ENCODE results near the gene EIF5A. TPM values are rescaled to one million over a fixed set of nuclear protein-coding genes. Genes with fewer than 3 reads are reported as not detected.

The EIF5A gene
- polyA plus RNA-seq, 1 donor (not counting 4 experiments of a cell fraction or from before 2014, with no cell fraction given), result 948 TPM

- no peaks in the 10 kb centered on the region for H4K20me1 ChIP-seq (ENCODE audit: control insufficient read depth, extremely low read depth, insufficient read depth, low read length)
- TF ChIP-seq CTCF (optimal IDR thresholded peaks at IDR 0.05 in 1 of 3, IDR thresholded peaks at IDR 0.05 in 1 of 3, conservative IDR thresholded peaks at IDR 0.05 in 1 of 3; ENCODE audit: extremely low read depth in 1 of 3, insufficient read depth in 2 of 3, low read length in 3 of 3) (no peak), EZH2 (IDR thresholded peaks at IDR 0.05; ENCODE audit: low read length) (no peak)
- peaks cover 12% of the 10 kb centered on the region for H3K4me1 ChIP-seq (ENCODE audit: control insufficient read depth, extremely low read depth, insufficient read depth, low read length)
- no peaks in the 10 kb centered on the region for H3K9me3 ChIP-seq (ENCODE audit: control insufficient read depth, low read depth, low read length)
- DNase-seq (ENCODE audit: low read depth, low spot score), result no peak
- no peaks in the 10 kb centered on the region for H3K27me3 ChIP-seq (ENCODE audit: control insufficient read depth, extremely low read depth, insufficient read depth, low read length)
- H3K9me1 ChIP-seq (ENCODE audit: control insufficient read depth, extremely low read depth, insufficient read depth, low read length), result no peaks in the 10 kb centered on the region
- H3K79me2 ChIP-seq (ENCODE audit: control insufficient read depth, insufficient read depth, low read length), result no peaks in the 10 kb centered on the region
- H3K27ac ChIP-seq (ENCODE audit: control insufficient read depth, insufficient read depth, low read length), result no peak overlapping the region
- dilution Hi-C loops (cut with MboI; ENCODE audit: extremely low pct_ligation_motif_present, low sequenced_read_pairs), result no loop called here
- H3K9ac ChIP-seq (ENCODE audit: control insufficient read depth, extremely low read depth, insufficient read depth, low read length), result no peak overlapping the region
- peak overlapping the region; percentile 51 for H3K4me2 ChIP-seq (ENCODE audit: control insufficient read depth, extremely low read depth, insufficient read depth, low read depth, low read length)
- no peaks in the 10 kb centered on the region for H3K36me3 ChIP-seq (ENCODE audit: control insufficient read depth in 2 of 2, extremely low read depth in 1 of 2, insufficient read depth in 2 of 2, low read length in 2 of 2)
- peak; percentile 91 for FAIRE-seq
- H3K4me3 ChIP-seq (ENCODE audit: control insufficient read depth in 2 of 3, extremely low read depth in 1 of 3, insufficient read depth in 2 of 3, low read depth in 1 of 3, low read length in 3 of 3), result no peak overlapping the region
- peak overlapping the region; percentile 69 for H2AFZ ChIP-seq (ENCODE audit: control insufficient read depth, low read length)
Measured at GRCh38 chr17:7361906-7362305, 54.5 kb downstream of the EIF5A start.

Small RNAs within 50 kb of the gene (small RNA-seq; reads per million reads assigned to genes)
- gene AC026954.2 (ENCODE audit: insufficient read length in 3 of 3, low read depth in 3 of 3, low replicate concordance in 1 of 3) (0 reads per million in 3 experiments), gene RF00019 (ENCODE audit: insufficient read length in 3 of 3, low read depth in 3 of 3, low replicate concordance in 1 of 3) (0 reads per million in 3 experiments)

Other genes with a start within 250 kb of the EIF5A start
- gene CLEC10A, start 227.4 kb upstream of the EIF5A start, polyA plus RNA-seq, result not detected in 3 replicates
- gene ASGR2, start 192.8 kb upstream of the EIF5A start, polyA plus RNA-seq, result not detected in 3 replicates
- 0.12 to 0.22 TPM (median 0.18 TPM) in 3 replicates for gene ASGR1, start 128.3 kb upstream of the EIF5A start, polyA plus RNA-seq
- gene DLG4, start 87.8 kb upstream of the EIF5A start, polyA plus RNA-seq, result 4.5 to 7.2 TPM (median 5.5 TPM) in 3 replicates
- gene ACADVL, start 87.7 kb upstream of the EIF5A start, polyA plus RNA-seq, result 300 to 633 TPM (median 301 TPM) in 3 replicates
- gene DVL2, start 73.1 kb upstream of the EIF5A start, polyA plus RNA-seq, result 3.7 to 6.3 TPM (median 4.7 TPM) in 3 replicates
- gene PHF23, start 68.2 kb upstream of the EIF5A start, polyA plus RNA-seq, result 52.8 to 61.6 TPM (median 55.3 TPM) in 3 replicates
- 271 to 416 TPM (median 391 TPM) in 3 replicates for gene GABARAP, start 65.2 kb upstream of the EIF5A start, polyA plus RNA-seq
- 60.8 to 143 TPM (median 66.2 TPM) in 3 replicates for gene CTDNEP1, start 55.9 kb upstream of the EIF5A start, polyA plus RNA-seq
- 19.4 to 24.9 TPM (median 21.4 TPM) in 3 replicates for gene ELP5, start 55.4 kb upstream of the EIF5A start, polyA plus RNA-seq
- 6.3 to 9.0 TPM (median 6.8 TPM) in 3 replicates for gene CLDN7, start 45.1 kb upstream of the EIF5A start, polyA plus RNA-seq
- gene SLC2A4, start 25.9 kb upstream of the EIF5A start, polyA plus RNA-seq, result 0.05 TPM in 1 of 3 replicates, not detected in the others
- gene YBX2, start 13.0 kb upstream of the EIF5A start, polyA plus RNA-seq, result 0.01 to 0.05 TPM (median 0.05 TPM) in 3 replicates
- gene GPS2, start 7.7 kb downstream of the EIF5A start, polyA plus RNA-seq, result 20.7 to 54.1 TPM (median 24.7 TPM) in 3 replicates
- 11.3 to 18.9 TPM (median 13.5 TPM) in 3 replicates for gene NEURL4, start 21.7 kb downstream of the EIF5A start, polyA plus RNA-seq
- gene ACAP1, start 28.9 kb downstream of the EIF5A start, polyA plus RNA-seq, result 0.33 to 3.1 TPM (median 1.7 TPM) in 3 replicates
- gene KCTD11, start 44.5 kb downstream of the EIF5A start, polyA plus RNA-seq, result 17.5 to 33.7 TPM (median 18.5 TPM) in 3 replicates
- not detected in 3 replicates for gene TMEM95, start 47.5 kb downstream of the EIF5A start, polyA plus RNA-seq
- 10.6 to 15.8 TPM (median 12.1 TPM) in 3 replicates for gene TNK1, start 73.5 kb downstream of the EIF5A start, polyA plus RNA-seq
- 30.5 to 82.8 TPM (median 36.9 TPM) in 3 replicates for gene PLSCR3, start 86.9 kb downstream of the EIF5A start, polyA plus RNA-seq
- 68.1 to 131 TPM (median 90.1 TPM) in 3 replicates for gene TMEM256, start 96.5 kb downstream of the EIF5A start, polyA plus RNA-seq
- 2.5 to 4.9 TPM (median 4.8 TPM) in 3 replicates for gene NLGN2, start 100.2 kb downstream of the EIF5A start, polyA plus RNA-seq
- not detected in 3 replicates for gene SPEM1, start 112.7 kb downstream of the EIF5A start, polyA plus RNA-seq
- gene SPEM2, start 118.0 kb downstream of the EIF5A start, polyA plus RNA-seq, result not detected in 3 replicates
- gene SPEM3, start 121.2 kb downstream of the EIF5A start, polyA plus RNA-seq, result not detected in 3 replicates
- 6.8 to 10.0 TPM (median 9.1 TPM) in 3 replicates for gene TMEM102, start 127.8 kb downstream of the EIF5A start, polyA plus RNA-seq
- 27.4 to 46.9 TPM (median 30.4 TPM) in 3 replicates for gene FGF11, start 131.9 kb downstream of the EIF5A start, polyA plus RNA-seq
- gene CHRNB1, start 137.4 kb downstream of the EIF5A start, polyA plus RNA-seq, result 13.1 to 51.3 TPM (median 22.0 TPM) in 3 replicates
- 20.9 to 23.9 TPM (median 21.8 TPM) in 3 replicates for gene ZBTB4, start 172.0 kb downstream of the EIF5A start, polyA plus RNA-seq
- not detected in 3 replicates for gene SLC35G6, start 173.8 kb downstream of the EIF5A start, polyA plus RNA-seq
- 8.3 to 24.3 TPM (median 17.5 TPM) in 3 replicates for gene POLR2A, start 176.7 kb downstream of the EIF5A start, polyA plus RNA-seq
- 0.39 to 1.5 TPM (median 1.0 TPM) in 3 replicates for gene TNFSF12, start 241.4 kb downstream of the EIF5A start, polyA plus RNA-seq

Measured in keratinocyte (primary cell).